DND-41 (cell line): ENCODE measurements around the gene FOXP1.

Experiments
- ATAC-seq: fragments of 200-7000 bp; cut with Tn5 transposase; 3 replicates; pipeline ENCODE4 v1.9.1; 2021; ENCODE audit warnings: low read depth; ENCODE audit not compliant: insufficient read depth
- DNase-seq: peaks from one replicate; pipeline ENCODE4 v3.0.0-alpha.2; 2020
- H2AFZ ChIP-seq: 2 replicates; pipeline ENCODE4 v1.6.0; 2012; ENCODE audit warnings: low read depth, low read length
- H3K27ac ChIP-seq: 2 replicates; pipeline ENCODE4 v1.5.1; 2012; ENCODE audit warnings: low read length, inconsistent platforms
- H3K27me3 ChIP-seq: fragments of 200-600 bp; sonication (generic); 2 replicates; pipeline ENCODE4 v1.6.0; 2012; ENCODE audit warnings: low read length, mild to moderate bottlenecking, inconsistent platforms; ENCODE audit not compliant: insufficient read depth, poor library complexity
- H3K36me3 ChIP-seq: 2 replicates; pipeline ENCODE4 v1.5.1; 2012; ENCODE audit warnings: low read length, inconsistent platforms; ENCODE audit not compliant: insufficient read depth
- H3K4me1 ChIP-seq: 2 replicates; pipeline ENCODE4 v1.5.1; 2012; ENCODE audit warnings: mild to moderate bottlenecking, low read length; ENCODE audit not compliant: insufficient read depth
- H3K4me2 ChIP-seq: 2 replicates; pipeline ENCODE4 v1.6.0; 2012; ENCODE audit warnings: mild to moderate bottlenecking, moderate library complexity, low read length, inconsistent platforms; ENCODE audit not compliant: insufficient read depth
- H3K4me3 ChIP-seq, 2 experiments: fragments of 200-600 bp in 1 of 2; shearing (Covaris generic) in 1 of 2; 2 replicates each; pipeline ENCODE4 v1.5.1; 2012 to 2016; ENCODE audit warnings: inconsistent platforms in 2 of 2, low read length in 2 of 2, mild to moderate bottlenecking in 2 of 2, low read depth in 1 of 2, moderate library complexity in 1 of 2
- H3K79me2 ChIP-seq: 2 replicates; pipeline ENCODE4 v1.6.0; 2012; ENCODE audit warnings: low read length, inconsistent platforms; ENCODE audit not compliant: insufficient read depth
- H3K9ac ChIP-seq: 2 replicates; pipeline ENCODE4 v1.6.0; 2012; ENCODE audit warnings: low read depth, mild to moderate bottlenecking, inconsistent platforms, low read length, moderate library complexity
- H3K9me3 ChIP-seq: 2 replicates; pipeline ENCODE4 v1.5.1; 2012; ENCODE audit warnings: low read length, moderate library complexity, mild to moderate bottlenecking, inconsistent platforms; ENCODE audit not compliant: insufficient read depth, severe bottlenecking
- H4K20me1 ChIP-seq: 2 replicates; pipeline ENCODE4 v1.6.0; 2012; ENCODE audit warnings: low read length; ENCODE audit not compliant: insufficient read depth
- CTCF ChIP-seq: IDR thresholded peaks from 2 replicates; pipeline ENCODE4 v1.5.1; 2012; ENCODE audit warnings: borderline replicate concordance, low read length, moderate library complexity, mild to moderate bottlenecking; ENCODE audit not compliant: poor library complexity, severe bottlenecking; ENCODE audit errors: extremely low read depth
- EZH2 ChIP-seq: IDR thresholded peaks from 3 replicates; pipeline ENCODE4 v1.6.1; 2012; ENCODE audit warnings: borderline replicate concordance, low read depth, mild to moderate bottlenecking, moderate library complexity, low read length, inconsistent platforms; ENCODE audit not compliant: severe bottlenecking

FOXP1 gene

GRCh38 chr3:71076361-71077002 lies 507.0 kb downstream of the FOXP1 start:
- DNase-seq (no peak), ATAC-seq (no peak)
- H4K20me1 ChIP-seq = peaks cover 61% of the 10 kb centered on the region
- TF ChIP-seq CTCF (no peak), EZH2 (no peak)
- H3K4me2 ChIP-seq = no peak overlapping the region
- H3K27me3 ChIP-seq = no peaks in the 10 kb centered on the region
- H2AFZ ChIP-seq = no peak overlapping the region
- H3K36me3 ChIP-seq = peaks cover 3% of the 10 kb centered on the region; the same call in 1 of the 2 replicates
- H3K79me2 ChIP-seq = peaks cover 55% of the 10 kb centered on the region
- no peaks in the 10 kb centered on the region for H3K4me1 ChIP-seq
- H3K4me3 ChIP-seq = no peak overlapping the region
- H3K27ac ChIP-seq = no peak overlapping the region
- H3K9ac ChIP-seq = no peak overlapping the region
- H3K9me3 ChIP-seq = no peaks in the 10 kb centered on the region

- H3K36me3 ChIP-seq = peaks cover 3% of the 10 kb centered on the region; the same call in 1 of the 2 replicates
- peaks cover 64% of the 10 kb centered on the region for H4K20me1 ChIP-seq
- DNase-seq (no peak), ATAC-seq (no peak)
- no peak overlapping the region for H2AFZ ChIP-seq
- TF ChIP-seq CTCF = no peak
- no peak for TF ChIP-seq EZH2
- H3K4me3 ChIP-seq = no peak overlapping the region
- H3K4me1 ChIP-seq = no peaks in the 10 kb centered on the region
- no peak overlapping the region for H3K27ac ChIP-seq
- H3K9ac ChIP-seq = no peak overlapping the region
- H3K79me2 ChIP-seq = peaks cover 53% of the 10 kb centered on the region
- H3K4me2 ChIP-seq = no peak overlapping the region
- no peaks in the 10 kb centered on the region for H3K9me3 ChIP-seq
- H3K27me3 ChIP-seq = no peaks in the 10 kb centered on the region
These were observed 508.0 kb downstream of the FOXP1 start for GRCh38 chr3:71075494-71075893.

- H3K9me3 ChIP-seq = no peaks in the 10 kb centered on the region
- peaks cover 8% of the 10 kb centered on the region for H3K4me1 ChIP-seq
- DNase-seq (no peak), ATAC-seq (no peak)
- TF ChIP-seq CTCF = no peak
- TF ChIP-seq EZH2 = no peak
- peaks cover 49% of the 10 kb centered on the region for H3K79me2 ChIP-seq
- H4K20me1 ChIP-seq = peaks cover 69% of the 10 kb centered on the region
- H3K9ac ChIP-seq = no peak overlapping the region
- H3K4me3 ChIP-seq = no peak overlapping the region
- no peaks in the 10 kb centered on the region for H3K27me3 ChIP-seq
- H3K36me3 ChIP-seq = peaks cover 3% of the 10 kb centered on the region; the same call in 1 of the 2 replicates
- no peak overlapping the region for H3K27ac ChIP-seq
- no peak overlapping the region for H3K4me2 ChIP-seq
- no peak overlapping the region for H2AFZ ChIP-seq
These were observed 509.1 kb downstream of the FOXP1 start for GRCh38 chr3:71074423-71074822.

GRCh38 chr3:71072986-71073385 lies 510.5 kb downstream of the FOXP1 start:
- Histone ChIP-seq H3K27me3 (no peaks in the 10 kb centered on the region), H3K27ac (no peak overlapping the region), H4K20me1 (peaks cover 76% of the 10 kb centered on the region), H3K4me3 (no peak overlapping the region), H3K9ac (no peak overlapping the region), H3K4me2 (no peak overlapping the region), H3K4me1 (peaks cover 22% of the 10 kb centered on the region), H3K79me2 (peaks cover 39% of the 10 kb centered on the region), H2AFZ (no peak overlapping the region), H3K36me3 (peaks cover 3% of the 10 kb centered on the region; the same call in 1 of the 2 replicates), H3K9me3 (no peaks in the 10 kb centered on the region)
- ATAC-seq (no peak), DNase-seq (no peak)
- TF ChIP-seq CTCF (no peak), EZH2 (no peak)
